Endothelial cell of umbilical vein (primary cell): ENCODE results near the gene SLC16A8. TPM values are rescaled to one million over a fixed set of nuclear protein-coding genes. Genes with fewer than 3 reads are reported as not detected.

Experiments
- BruUV-seq: library from RNA; stranded (reverse); fragments of 400-500 nt; replicated peaks from 2 replicates; lab custom pipeline; 2021; lab: Mats Ljungman, UMichigan
- CTCF ChIA-PET: fragments of 300-600, 350-600 bp; sonication (Branson Sonifier 250); formaldehyde crosslinking; loops from one replicate; lab custom pipeline; 2021; ENCODE audit warnings: antibody characterized with exemption, inconsistent platforms; lab: Charles Lee
- POLR2A ChIA-PET: fragments of 300-600, 350-600 bp; sonication (Branson Sonifier 250); formaldehyde crosslinking; loops from one replicate; lab custom pipeline; 2021; ENCODE audit warnings: antibody characterized with exemption, inconsistent platforms; lab: Charles Lee
- DNase-seq: peaks from one replicate; pipeline ENCODE4 v3.0.0-alpha.2; 2011; ENCODE audit warnings: low read depth, low spot score
- FAIRE-seq: peaks from 2 replicates; lab custom pipeline; 2011; peaks lifted over from hg19 to GRCh38; lab: Jason Lieb, UNC
- H2AFZ ChIP-seq: 2 replicates; pipeline ENCODE4 v1.6.0; 2012; ENCODE audit warnings: low read depth, low read length, control low read depth, inconsistent platforms
- H3K27ac ChIP-seq: 2 replicates; pipeline ENCODE4 v1.5.1; 2011; ENCODE audit warnings: low read depth, mild to moderate bottlenecking, control low read depth, low read length, moderate library complexity; ENCODE audit not compliant: insufficient read depth
- H3K27me3 ChIP-seq, 2 experiments: 2 replicates each; pipeline versions ENCODE4 v1.6.0 to v1.6.1; 2011; ENCODE audit warnings: low read length in 2 of 2, mixed read lengths in 1 of 2; ENCODE audit not compliant: control insufficient read depth in 2 of 2, insufficient read depth in 2 of 2
- H3K36me3 ChIP-seq, 2 experiments: 2 replicates in 1 of 2; 3 replicates in 1 of 2; pipeline ENCODE4 v1.5.1; 2011; ENCODE audit warnings: low read length in 2 of 2, mild to moderate bottlenecking in 1 of 2, moderate library complexity in 1 of 2; ENCODE audit not compliant: control insufficient read depth in 2 of 2, insufficient read depth in 2 of 2; ENCODE audit errors: extremely low read depth in 1 of 2
- H3K4me1 ChIP-seq: 3 replicates; pipeline ENCODE4 v1.5.1; 2011; ENCODE audit warnings: mild to moderate bottlenecking, low read length; ENCODE audit not compliant: control insufficient read depth, insufficient read depth; ENCODE audit errors: extremely low read depth
- H3K4me2 ChIP-seq: 2 replicates; pipeline ENCODE4 v1.6.1; 2011; ENCODE audit warnings: low read length, control low read depth, mixed read lengths; ENCODE audit not compliant: insufficient read depth
- H3K4me3 ChIP-seq, 3 experiments: fragments of 200-600 bp in 1 of 3; sonication (generic), shearing (Covaris generic) in 1 of 3; replicated peaks in 1 of 3; 2 replicates each; pipeline ENCODE4 v1.5.1; 2011 to 2016; ENCODE audit warnings: control low read depth in 3 of 3, low read length in 3 of 3, mild to moderate bottlenecking in 2 of 3, inconsistent platforms in 1 of 3, low read depth in 1 of 3, moderate library complexity in 1 of 3; ENCODE audit not compliant: insufficient read depth in 1 of 3
- H3K79me2 ChIP-seq: 2 replicates; pipeline ENCODE4 v1.6.0; 2012; ENCODE audit warnings: low read length, inconsistent platforms; ENCODE audit not compliant: control insufficient read depth, insufficient read depth
- H3K9ac ChIP-seq: replicated peaks from 2 replicates; pipeline ENCODE3; 2011; ENCODE audit warnings: low read length, control low read depth; ENCODE audit not compliant: insufficient read depth; ENCODE audit errors: extremely low read depth
- H3K9me1 ChIP-seq: replicated peaks from 3 replicates; pipeline ENCODE4 v1.6.0; 2011; ENCODE audit warnings: mild to moderate bottlenecking, low read length; ENCODE audit not compliant: control insufficient read depth, insufficient read depth; ENCODE audit errors: extremely low read depth
- H3K9me3 ChIP-seq: replicated peaks from 2 replicates; pipeline ENCODE4 v1.5.1; 2012; ENCODE audit warnings: low read length, inconsistent platforms; ENCODE audit not compliant: control insufficient read depth, insufficient read depth
- H4K20me1 ChIP-seq: replicated peaks from 2 replicates; pipeline ENCODE3; 2011; ENCODE audit warnings: mild to moderate bottlenecking, low read length; ENCODE audit not compliant: control insufficient read depth, insufficient read depth; ENCODE audit errors: extremely low read depth
- CTCF ChIP-seq, 2 donors: IDR thresholded peaks; 1 replicate in 1 of 2; 2 replicates in 1 of 2; pipeline ENCODE4 v1.5.1; 2011; ENCODE audit warnings: low read length in 2 of 2, mild to moderate bottlenecking in 2 of 2, moderate library complexity in 2 of 2, control low read depth in 1 of 2, inconsistent platforms in 1 of 2, low read depth in 1 of 2; ENCODE audit not compliant: insufficient read depth in 1 of 2; ENCODE audit errors: extremely low read depth in 1 of 2
- EZH2 ChIP-seq: IDR thresholded peaks from 2 replicates; pipeline ENCODE4 v1.6.1; 2012; ENCODE audit warnings: borderline replicate concordance, low read depth, mild to moderate bottlenecking, moderate library complexity, low read length, inconsistent platforms; ENCODE audit not compliant: severe bottlenecking
- FOS ChIP-seq: IDR thresholded peaks from 2 replicates; pipeline ENCODE4 v1.6.1; 2011; ENCODE audit warnings: mild to moderate bottlenecking, low read length, moderate library complexity, borderline replicate concordance; ENCODE audit not compliant: insufficient read depth
- GATA2 ChIP-seq: IDR thresholded peaks from 2 replicates; pipeline ENCODE4 v1.7.0; 2011; ENCODE audit warnings: low read depth, mild to moderate bottlenecking, moderate library complexity, mixed read lengths, low read length; ENCODE audit not compliant: insufficient read length, insufficient read depth
- JUN ChIP-seq: IDR thresholded peaks from 2 replicates; pipeline ENCODE4 v1.6.1; 2011; ENCODE audit warnings: borderline replicate concordance, low read depth; ENCODE audit not compliant: insufficient read length, insufficient read depth
- MAX ChIP-seq: IDR thresholded peaks from 2 replicates; pipeline ENCODE4 v1.6.1; 2011; ENCODE audit not compliant: insufficient read depth, insufficient read length
- MYC ChIP-seq: IDR thresholded peaks from one replicate; pipeline ENCODE4 v1.6.1; 2011; ENCODE audit warnings: mild to moderate bottlenecking, low read depth, low read length
- POLR2A ChIP-seq: IDR thresholded peaks from 2 replicates; pipeline ENCODE4 v1.6.1; 2012; ENCODE audit warnings: low read depth, mild to moderate bottlenecking, control low read depth, low read length
- POLR2AphosphoS5 ChIP-seq: IDR thresholded peaks from 2 replicates; pipeline ENCODE4 v1.6.1; 2012; ENCODE audit warnings: low read depth, mild to moderate bottlenecking, control low read depth, low read length, moderate library complexity; ENCODE audit not compliant: insufficient read depth
- dilution Hi-C: fragments of 300-500 bp; cut with MboI; formaldehyde crosslinking; loops from one replicate; pipeline ENCODE4 v1.15.0; 2019; ENCODE audit warnings: low sequenced_read_pairs; ENCODE audit not compliant: extremely low pct_ligation_motif_present
- intact Hi-C: fragments of 100-400 bp; cut with micrococcal nuclease; formaldehyde crosslinking; loops from one replicate; pipeline ENCODE4 v1.10.0; 2022
- polyA plus RNA-seq, 4 experiments: library from polyadenylated mRNA; depleted of rRNA in 3 of 4; stranded (reverse) in 3 of 4; unstranded in 1 of 4; fragments of >200 nt; gene quantifications; 2 replicates each; pipeline versions ENCODE4 v1.2.1 to v1.2.3, GENCODE V29; 2011 to 2012; ENCODE audit warnings: missing spikeins in 1 of 4
- total RNA-seq: library from RNA; stranded (reverse); gene quantifications from 2 replicates; pipeline ENCODE4 v1.2.3, GENCODE V29; 2021

The SLC16A8 gene
- total and polyA plus RNA-seq, 2 donors (not counting 3 experiments of a cell fraction or from before 2014, with no cell fraction given) = 0.14 TPM; not detected in 1

- TF ChIP-seq JUN (no peak), POLR2A (no peak), EZH2 (no peak), CTCF (IDR thresholded peaks at IDR 0.05; ENCODE audit: extremely low read depth in 1 of 2, insufficient read depth in 1 of 2, low read depth in 1 of 2, low read length in 2 of 2) (no peak), POLR2AphosphoS5 (no peak), MAX (no peak), MYC (no peak), FOS (no peak), GATA2 (no peak)
- DNase-seq = no peak
- Histone ChIP-seq H4K20me1 (no peaks in the 10 kb centered on the region), H2AFZ (no peak overlapping the region), H3K27me3 (peaks cover 6 to 12% of the 10 kb centered on the region in 2 experiments), H3K4me3 (no peak overlapping the region), H3K27ac (no peak overlapping the region), H3K4me1 (no peaks in the 10 kb centered on the region), H3K36me3 (no peaks in the 10 kb centered on the region), H3K4me2 (peak overlapping the region; percentile 40), H3K9me3 (no peaks in the 10 kb centered on the region), H3K9ac (no peak overlapping the region), H3K79me2 (no peaks in the 10 kb centered on the region), H3K9me1 (no peaks in the 10 kb centered on the region)
- POLR2A ChIA-PET = no interaction called here
- intact Hi-C loops = no loop called here
- dilution Hi-C loops = no loop called here
- CTCF ChIA-PET = interaction anchor here (1.1 to 1.6 kb wide), 3 partner anchors 9 to 12 kb away, joined by 3 to 5 read pairs (median 3); no protein-coding TSS in a partner anchor
- FAIRE-seq = no peak
- no TSS peak for BruUV-seq
These were observed 4.9 kb upstream of the SLC16A8 start for GRCh38 chr22:38088629-38089473.
